Left forelimb (tissue), 1 donor: ENCODE results near the gene PRR5L.
A peak's percentile ranks its signal among the peaks of the same experiment; 100 is the strongest.

Experiments used
- DNase-seq: peaks from one replicate; pipeline ENCODE4 v3.0.0-alpha.2; 2018; ENCODE audit warnings: low spot score

PRR5L gene

DNA sequence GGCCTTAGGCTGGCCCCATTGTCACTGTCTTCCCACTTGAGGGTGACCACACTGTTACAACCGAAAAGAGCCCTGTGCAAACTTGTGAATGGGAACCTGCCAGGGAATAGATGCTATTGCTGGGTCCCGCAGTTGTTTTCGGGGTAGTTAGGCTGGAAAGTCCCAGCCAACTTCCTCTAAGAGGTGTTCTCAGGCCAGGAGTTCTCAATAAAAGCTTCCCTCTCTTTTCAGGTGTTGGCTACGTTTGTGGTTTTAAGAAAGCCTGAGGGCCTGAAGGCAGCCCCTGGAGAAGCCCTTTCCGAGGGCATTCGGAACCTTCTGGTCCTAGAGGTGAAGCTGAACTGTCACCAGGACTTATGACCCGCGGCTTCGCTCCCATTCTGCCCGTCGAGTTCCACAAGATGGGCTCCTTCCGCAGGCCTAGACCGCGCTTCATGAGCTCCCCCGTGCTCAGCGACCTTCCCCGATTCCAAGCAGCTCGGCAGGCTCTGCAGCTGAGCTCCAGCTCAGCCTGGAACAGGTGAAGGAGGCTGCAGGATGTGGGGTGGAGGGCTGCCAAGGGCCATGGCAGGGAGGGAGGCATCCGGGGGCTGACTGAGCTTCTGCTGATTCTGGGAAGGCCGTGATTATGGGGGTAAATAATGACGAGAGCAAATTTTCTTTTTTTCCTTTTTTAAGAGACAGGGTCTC, 104.8 kb downstream of the PRR5L start:
- no peak for DNase-seq

DNA sequence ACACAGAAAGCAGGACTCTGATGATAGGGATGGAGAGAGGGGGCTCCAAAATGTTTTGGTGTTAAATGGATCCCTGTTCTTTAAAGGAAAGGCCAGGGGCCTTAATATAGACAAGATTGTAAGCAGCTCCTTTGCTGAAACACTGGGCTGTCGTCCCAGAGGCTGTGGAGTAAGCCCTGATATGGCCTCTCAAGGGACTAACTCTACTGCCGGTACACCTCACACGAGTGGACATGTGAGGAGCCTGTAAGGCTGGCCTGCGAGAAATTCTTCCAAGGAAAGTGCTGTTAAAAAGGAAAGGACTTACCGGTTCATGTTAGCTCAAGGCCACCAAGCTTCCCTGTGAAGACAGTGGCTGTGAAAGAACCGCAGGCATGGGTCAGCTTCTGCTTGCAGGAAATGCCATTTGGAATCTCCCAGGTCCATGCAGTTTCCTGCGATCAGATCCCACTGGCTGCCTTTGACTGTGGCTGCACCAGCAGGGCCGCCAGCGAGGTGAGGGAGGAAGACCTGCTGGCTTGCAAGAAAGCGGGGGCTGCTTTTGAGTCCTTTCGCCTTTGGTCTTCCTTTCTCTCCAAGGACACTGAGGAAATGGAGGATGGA, 106.6 kb downstream of the PRR5L start:
- DNase-seq: no peak

DNA sequence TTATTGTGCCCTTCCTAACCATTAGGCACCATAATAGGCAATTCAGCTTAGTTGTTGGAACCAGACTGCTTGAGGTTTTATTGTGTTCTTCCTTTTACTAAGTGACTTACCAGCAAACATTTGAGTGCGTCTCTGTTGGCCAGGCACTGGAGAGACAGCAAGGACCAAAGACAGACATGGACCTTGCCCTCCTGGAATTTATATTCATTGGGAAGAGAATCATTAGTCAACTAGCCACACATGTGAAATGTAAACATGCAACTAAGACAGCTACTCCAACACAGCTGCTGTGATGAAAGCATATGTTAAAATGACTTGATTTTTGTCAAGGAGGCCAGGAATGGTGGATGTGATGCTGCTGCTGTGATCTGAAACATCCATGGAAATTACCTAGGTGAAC, 107.6 kb downstream of the PRR5L start:
- no peak for DNase-seq

DNA sequence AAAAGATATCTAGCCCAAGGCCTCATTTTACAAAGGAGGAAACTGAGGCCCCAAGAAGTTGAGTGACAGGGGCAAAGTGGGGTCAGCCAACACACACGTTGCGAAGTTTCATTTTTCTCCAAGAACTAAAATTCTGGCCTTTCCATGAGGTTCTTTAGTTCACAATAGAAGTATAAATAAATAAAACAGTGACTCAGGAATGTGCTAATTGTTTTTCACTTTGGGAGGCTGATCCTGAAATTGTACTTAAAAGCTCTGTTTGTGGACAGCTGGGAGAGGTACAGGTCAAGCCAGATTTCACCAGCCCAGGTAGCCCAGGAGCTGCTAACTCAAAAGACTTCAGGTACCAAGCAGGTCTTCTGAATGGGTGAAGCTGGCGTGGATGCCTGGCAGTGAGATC, 108.7 kb downstream of the PRR5L start:
- DNase-seq: peak; percentile 12

DNA sequence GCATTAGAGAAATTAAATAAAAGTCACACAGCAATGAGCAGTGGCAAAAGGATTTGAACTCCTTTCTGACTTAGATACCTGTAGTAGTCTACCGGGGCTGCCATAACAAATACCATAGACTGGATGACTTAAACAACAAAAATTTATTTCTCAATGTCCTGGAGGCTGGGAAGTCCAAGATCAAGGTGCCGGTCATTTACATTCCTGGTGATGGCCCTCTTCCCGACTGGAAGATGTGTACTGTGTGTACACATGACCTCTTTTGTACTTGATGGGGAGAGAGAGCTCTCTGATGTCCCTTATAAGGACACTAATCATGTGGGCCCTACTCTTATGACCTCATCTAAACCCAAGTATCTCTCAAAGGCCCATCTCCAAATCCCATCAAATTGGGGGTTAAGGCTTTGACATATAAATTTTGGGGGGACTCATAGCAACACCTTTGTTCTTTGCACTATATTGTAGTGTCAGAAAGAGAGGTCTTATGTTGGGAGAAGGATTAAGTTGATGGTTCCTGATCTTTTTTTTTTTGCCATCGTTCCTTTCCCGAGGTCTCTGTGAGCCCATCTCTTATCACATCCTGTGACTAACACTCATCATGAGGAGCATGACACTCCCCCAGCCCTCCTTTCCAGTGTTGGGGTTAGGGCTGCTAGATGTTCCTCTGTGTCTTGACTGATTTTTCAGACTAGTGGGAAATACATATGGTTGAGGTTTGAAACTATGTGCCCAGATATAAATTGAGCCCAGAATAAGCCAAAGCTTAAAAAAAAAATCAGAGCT, 109.7 kb downstream of the PRR5L start:
- peak; percentile 17 for DNase-seq

DNA sequence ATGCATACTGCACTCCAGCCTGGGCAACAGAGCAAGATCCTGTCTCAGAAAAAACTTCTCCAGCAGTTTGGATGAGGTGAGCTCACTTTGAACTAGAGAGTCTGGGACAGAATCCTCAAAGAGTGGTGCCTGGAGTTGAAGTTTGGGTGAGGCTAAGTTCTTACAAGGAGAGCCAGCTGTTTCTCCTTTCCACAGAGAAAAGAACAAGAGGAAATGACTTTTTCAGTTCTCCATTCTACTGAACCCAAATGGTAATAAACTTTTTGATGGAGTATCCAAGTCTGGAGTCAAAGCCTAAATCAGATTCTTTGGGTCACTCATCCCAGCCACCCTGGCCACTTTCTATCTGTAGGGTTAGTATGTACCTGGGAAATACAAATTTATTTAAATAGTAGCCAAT, 111.3 kb downstream of the PRR5L start:
- peak; percentile 8 for DNase-seq

DNA sequence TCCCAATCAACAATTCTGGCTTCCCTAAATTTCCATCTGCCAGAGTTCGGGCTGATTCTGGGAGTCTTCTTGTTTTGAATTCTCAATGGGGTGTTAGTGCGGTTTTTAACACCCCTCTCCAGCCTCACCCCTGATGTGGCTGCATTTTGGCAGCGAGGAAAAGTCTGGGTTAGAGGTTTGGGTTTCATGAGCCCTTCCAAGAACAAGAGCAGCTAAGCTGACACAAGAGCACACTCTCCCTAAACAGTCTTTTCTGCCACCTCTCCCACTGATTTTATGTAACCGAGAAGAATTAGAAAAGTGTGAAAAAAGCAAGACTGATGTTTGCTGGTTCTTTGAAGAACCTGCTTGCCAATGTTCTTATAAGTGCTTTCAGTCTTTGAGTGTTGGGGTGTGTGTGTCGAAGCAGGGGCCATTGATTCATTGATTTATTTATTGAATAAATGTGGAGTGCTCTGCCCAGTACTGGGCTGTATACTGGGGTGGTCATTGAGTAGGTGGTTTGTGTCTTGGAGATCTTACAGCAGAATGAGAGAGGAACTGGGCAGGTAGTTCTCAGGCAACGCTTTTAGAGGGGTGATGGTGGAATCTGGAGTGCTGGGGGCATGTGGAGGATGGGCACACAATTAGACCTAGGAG, 112.5 kb downstream of the PRR5L start:
- peak; percentile 47 for DNase-seq

DNA sequence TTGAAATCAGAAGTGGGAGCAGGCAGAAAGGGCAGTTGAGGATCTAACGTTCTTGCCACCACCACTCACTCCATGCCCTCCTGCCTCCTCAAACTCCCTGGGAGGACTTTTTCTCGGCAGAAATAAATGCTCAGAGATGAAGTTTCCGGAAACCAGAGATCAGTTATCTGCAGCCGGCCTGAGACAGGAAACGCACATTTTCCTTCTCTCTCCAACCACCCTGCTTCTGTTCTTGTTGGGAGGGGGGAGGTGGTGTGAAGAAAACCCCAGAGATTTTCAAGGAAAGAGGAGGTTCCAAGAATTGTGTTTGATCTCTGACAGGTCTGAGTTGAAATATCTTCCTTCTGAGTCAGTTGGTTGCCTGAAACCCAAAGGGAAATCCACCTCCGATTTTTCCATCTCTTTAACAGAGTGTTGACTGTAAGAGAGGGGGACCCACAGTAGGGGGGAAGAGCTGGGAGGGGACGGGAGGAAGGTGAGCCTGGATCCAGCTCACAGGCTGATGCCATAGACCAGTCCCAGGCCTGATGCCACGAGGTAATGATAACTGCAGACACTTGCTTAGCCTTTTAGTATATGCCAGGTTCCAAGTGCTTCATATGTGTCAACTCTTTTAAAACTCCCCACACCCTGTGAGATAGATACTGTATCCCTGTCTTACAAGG, 113.2 kb downstream of the PRR5L start:
- peak; percentile 33 for DNase-seq

DNA sequence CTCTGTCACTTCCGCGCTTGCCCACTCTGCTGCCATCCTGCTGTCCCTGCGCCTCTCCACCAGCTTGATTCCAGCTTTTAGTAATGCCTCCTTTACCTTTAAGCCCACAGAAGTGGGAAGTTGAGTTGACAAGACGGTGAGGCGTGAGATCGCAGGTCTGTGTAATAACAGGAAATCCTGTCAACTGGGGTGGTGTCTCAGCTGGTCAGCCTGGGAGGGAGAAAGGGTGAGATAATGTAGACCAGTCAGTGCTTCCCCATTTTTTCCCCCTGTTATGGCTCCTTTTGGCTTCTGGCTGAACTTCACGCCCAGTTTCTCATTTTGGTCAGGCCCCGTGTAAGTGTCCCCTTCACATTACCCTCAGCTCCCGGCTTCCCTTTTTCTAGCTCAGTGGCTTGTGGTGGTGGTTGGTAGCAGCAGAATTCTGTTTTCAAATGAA, 115.1 kb downstream of the PRR5L start:
- DNase-seq: no peak

DNA sequence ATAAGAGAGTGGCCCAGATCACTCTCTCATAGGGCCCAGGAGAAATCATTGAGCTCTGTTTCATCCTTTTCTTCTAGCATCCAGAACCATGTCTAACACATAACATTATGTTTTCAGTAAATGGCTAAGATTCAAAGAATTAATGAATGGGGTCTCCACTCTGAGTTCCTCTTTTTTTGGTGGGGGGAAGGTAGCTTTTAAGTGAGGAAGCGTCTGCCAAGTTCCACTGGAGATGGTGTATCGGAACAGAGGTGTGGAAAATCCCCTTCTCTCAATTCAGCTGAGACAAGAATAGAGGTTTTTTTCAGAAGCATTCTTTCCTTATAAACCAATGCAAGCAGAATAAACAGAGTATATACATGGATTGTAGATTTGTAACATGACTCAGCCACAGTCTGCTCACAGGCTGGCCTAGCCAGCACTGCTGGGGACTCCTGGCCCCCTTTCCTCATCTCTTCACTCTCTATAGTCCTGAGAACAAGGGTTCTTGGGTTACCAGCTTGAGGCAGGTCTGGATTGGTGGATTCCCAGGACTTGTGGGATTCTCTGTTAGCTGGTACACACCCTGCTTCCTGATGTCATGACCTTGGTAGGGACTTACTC, 116.8 kb downstream of the PRR5L start:
- no peak for DNase-seq

DNA sequence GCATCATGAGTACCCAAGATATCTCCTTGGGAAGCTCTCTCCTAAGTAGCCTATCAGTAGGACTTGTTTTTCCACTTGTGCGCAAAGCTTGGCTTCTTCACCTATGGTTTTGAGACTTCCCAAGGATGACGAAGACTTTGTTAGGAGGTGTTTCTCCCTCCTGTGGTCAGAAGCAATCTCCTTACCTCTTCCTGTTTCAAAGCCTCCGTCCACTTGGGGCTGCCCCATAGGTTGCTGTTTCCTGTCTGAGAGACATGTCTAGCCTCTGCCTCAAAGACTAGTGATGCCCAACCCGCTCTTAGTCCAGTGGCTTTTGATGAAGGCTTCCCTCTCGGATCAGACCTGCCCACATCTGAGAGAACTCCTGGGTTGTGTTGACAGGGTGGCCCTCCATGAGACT, 121.1 kb downstream of the PRR5L start:
- DNase-seq: no peak

DNA sequence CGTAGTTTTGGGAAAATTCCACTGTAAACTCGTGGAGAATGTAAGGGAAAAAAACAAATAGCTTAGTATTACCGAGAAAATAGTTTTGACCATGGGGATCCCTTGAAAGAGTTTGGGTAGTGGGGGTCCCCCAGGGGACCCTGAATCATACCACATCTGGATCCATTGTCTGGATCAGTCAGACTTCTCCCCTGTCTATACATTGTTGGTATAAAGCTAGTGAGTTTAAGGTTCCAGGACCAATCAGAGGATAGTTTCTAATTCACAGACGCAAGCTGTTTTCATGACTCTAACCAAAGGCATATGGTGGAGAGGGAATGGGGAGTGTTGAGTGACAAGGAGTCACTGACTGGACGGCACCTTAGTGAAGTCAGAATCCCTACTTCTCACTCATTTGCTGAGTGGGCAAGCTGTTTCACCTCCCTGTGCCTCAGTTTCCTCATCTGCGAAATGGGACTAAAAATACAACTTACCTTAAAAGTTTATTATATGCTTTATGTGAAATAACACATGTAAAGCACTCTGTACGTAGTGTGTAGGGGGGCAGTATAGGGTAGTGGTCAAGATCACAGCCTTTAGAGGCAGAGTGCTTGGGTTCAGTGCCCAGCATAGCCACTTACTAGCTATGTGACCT, 123.8 kb downstream of the PRR5L start:
- DNase-seq: no peak

DNA sequence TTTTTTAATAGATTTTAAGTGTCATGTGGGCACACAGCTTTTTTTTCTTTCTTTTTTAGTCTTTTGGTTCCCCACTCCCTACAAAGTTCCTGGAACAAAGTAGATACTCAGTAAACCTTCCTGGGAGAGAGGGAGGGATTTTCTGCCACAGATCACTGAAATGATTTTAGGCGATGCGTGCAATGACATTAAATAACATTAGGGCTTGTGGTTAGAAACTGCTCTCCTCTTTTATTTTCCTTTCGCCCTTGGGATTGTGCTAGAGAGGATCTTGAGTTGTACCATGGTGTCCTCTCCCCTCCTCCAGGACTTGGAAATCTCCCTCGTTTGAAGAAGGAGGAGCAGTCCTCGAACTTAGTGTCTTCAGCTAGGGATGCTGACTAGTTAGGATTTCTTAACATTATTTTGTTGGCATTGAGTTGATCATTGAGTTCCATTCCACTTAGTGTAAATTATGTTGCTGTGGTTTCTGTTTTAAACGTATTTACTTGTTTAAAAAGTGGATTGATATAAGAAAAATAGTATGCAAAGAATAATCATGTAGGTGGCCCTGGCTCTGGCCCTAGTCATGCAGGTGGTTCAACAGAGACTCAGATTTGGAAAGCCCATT, 125.6 kb downstream of the PRR5L start:
- DNase-seq: no peak

DNA sequence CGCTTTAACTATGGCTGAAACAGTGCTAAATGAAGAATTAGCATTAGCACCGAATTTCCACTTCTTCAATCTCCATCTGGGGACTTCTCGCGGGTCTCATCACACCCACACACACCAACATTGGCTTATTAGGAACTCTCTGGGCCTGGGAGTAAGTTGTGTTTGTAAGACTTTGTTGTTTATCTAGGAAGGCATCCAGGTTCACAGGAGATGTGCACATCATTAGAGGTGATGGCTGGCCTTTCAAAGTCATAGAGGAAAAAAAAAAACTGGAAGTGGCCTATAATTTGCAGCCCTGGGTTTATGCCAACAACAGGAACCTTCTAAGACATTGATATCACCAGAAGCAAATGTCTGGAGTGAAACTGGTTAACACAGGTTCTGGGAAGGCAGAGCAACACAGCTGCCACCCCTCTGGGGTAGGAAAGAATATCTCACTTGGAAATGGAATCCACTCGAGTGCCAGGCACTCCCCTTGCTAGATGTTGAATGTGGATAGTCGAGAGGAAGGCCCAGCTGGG, 129.5 kb downstream of the PRR5L start:
- DNase-seq: no peak

DNA sequence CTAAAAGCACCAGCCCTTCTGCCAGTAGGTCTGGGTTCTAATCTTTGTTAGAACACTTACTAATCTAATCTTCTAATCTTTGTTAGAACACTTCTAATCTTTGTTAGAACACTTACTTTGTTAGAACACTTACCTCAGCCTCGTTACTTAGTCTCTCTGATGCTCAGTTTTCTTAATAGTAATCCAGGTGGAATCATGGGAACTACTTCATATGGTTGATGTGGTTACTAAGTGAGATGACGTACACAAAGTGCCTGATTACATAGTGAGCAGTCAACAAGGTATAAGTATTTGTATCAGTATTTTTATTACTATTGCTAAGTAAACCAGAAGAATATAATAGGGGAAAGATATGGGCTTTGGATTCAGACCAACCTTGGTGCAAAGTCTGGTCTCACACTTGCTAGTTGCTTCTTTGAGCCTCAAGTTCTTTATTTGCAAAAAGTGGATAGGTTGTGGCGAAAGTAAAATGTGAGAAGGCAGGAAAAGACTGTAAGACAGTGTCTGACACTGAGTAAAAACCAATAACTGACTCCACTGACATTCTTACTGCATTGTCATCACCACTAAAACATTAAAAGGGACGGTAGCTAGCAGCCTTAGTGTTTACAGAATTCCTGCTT, 130.2 kb downstream of the PRR5L start:
- no peak for DNase-seq

DNA sequence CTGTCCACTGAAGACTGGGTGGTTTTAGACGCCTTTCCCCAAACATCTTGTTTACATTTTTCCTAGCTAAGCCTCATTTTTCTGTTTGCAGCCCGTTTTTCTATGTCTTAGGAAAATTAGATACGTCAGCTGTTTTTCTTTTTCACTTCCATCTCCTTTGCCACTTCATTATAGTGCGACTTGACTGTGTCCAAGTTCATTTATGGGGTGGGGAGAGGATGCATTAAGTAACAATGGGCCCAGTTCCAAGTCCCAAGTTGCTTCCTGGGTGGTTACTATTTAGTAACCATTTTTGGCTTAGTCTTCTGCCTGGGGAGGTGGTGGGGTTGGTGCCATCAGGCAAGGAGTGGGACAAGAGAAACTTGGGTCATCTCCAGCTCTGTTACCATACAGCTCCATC, 131.0 kb downstream of the PRR5L start:
- DNase-seq: no peak

DNA sequence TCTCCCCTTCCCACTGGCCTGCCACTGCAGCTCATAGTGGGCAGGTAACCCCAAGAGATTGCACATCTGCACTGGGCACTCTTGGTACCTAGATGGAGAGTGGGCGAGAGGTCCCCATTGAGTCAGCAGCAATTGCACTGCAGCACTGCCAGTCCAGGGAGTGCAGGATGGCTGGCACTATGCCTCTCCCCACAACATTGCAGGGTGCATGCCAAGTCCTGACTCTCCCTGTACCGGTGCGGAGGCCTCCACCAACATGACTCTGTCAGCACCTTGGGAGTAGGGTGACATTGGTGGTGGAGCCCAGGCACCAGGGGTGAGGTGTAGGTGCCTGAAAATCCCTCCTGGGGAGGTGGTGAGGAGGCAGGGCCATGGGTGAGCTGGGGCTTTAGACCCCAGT, 131.8 kb downstream of the PRR5L start:
- no peak for DNase-seq

DNA sequence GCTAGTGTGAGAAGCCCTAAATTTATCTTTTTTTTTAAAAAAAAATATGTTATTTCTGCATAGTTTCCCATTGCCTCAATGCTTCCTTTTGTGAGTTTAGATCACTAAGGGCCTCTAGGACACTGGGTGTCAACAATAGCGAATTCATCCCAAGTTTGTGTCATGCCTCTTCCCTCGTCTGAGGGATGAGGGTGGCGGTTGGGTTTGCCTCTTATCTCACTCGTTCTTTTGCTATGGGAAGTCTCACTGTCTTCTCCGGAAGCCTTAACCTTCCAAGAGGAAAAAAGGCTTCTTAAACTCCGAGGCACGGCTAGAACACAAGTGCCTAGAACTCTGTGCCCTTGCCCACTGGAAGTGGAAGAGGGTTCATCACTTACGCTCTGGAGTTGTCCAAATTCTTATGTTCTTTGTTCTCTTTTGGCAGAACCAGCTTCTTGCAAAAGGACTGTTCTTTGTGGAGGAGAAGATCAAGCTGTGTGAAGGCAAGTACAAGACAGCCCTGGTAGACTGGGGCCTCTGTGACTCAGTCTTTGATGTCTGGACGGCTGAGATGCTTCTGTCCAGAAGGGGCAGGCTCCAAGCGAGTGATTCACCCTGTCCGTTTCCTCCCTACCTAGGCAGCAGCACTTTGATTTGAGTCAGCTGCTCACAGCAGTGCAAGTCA, 135.5 kb downstream of the PRR5L start:
- DNase-seq: no peak

DNA sequence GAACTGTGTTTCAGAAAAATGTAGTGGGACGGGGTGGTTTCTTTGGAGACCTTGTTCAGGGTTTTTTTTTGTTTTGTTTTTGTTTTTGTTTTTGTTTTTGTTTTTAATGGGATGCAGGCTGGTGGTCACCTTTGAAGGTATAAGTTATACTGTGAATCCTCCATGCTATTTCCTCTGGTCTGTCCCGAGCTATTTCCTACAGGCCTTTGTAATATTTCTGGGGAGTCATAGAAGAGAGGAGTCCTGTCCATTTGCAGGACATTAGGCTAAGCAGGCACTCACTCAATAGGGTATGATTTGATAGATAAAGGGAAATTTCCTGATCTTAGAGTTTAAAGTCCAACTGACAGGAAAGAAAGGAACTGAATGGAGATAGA, 136.0 kb downstream of the PRR5L start:
- no peak for DNase-seq

DNA sequence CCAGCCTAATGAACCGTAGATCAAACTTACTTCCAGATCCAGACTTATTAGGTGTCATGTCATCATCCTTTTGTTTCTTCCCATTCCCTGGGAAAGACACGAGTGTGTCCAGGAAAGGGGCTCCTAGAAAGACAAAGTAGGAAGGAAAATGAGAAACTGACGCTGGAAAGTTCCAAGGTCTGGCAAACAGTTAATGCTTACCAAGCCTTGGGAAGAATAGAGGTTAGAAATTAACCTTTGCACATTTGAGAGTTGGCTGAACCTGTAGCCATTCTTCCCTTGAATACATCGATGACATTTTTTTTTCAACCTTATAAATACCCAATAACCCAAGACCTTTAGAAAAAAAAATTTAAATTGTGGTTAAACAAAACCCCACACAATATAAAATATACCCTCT, 136.7 kb downstream of the PRR5L start:
- DNase-seq: no peak
